HCT116 (cell line): ENCODE measurements around the gene EPYC. TPM values are rescaled to one million over a fixed set of nuclear protein-coding genes. Genes with fewer than 3 reads are reported as not detected.

Experiments
- ATAC-seq: fragments of 200-7000 bp; cut with Tn5 transposase; 2 replicates; pipeline ENCODE4 v1.9.1; 2020; ENCODE audit warnings: mild to moderate bottlenecking, moderate library complexity
- BruUV-seq: library from RNA; stranded (reverse); fragments of 400-500 nt; replicated peaks from 2 replicates; lab custom pipeline; 2021; lab: Mats Ljungman, UMichigan
- CTCF ChIA-PET: fragments of 300-600 bp; sonication (Branson Sonifier 250); formaldehyde crosslinking; loops from one replicate; lab custom pipeline; 2021; ENCODE audit warnings: antibody characterized with exemption; lab: Charles Lee
- POLR2A ChIA-PET: fragments of 300-600, 350-600 bp; sonication (Branson Sonifier 250); formaldehyde crosslinking; loops from one replicate; lab custom pipeline; 2021; ENCODE audit warnings: antibody characterized with exemption; lab: Charles Lee
- RAD21 ChIA-PET, 2 experiments: fragments of 300-600 bp; sonication (Branson Sonifier 250); formaldehyde crosslinking; loops; one replicate each; lab custom pipeline; 2023; ENCODE audit warnings: low total read pairs in 2 of 2; ENCODE audit not compliant: uncharacterized antibody in 2 of 2, unreplicated experiment in 2 of 2, low non-redundant PET in 1 of 2; lab: Charles Lee
- DNase-seq: peaks from one replicate; pipeline ENCODE4 v3.0.0-alpha.2; 2010; ENCODE audit warnings: low read depth, low spot score
- H2AFZ ChIP-seq: fragments of 200-600 bp; shearing (Covaris generic), sonication (generic); 2 replicates; pipeline ENCODE4 v1.6.1; 2017; ENCODE audit warnings: low read depth, mixed run types, mixed read lengths, antibody characterized with exemption, low read length; ENCODE audit not compliant: poor library complexity, severe bottlenecking
- H3K27ac ChIP-seq: 2 replicates; pipeline ENCODE4 v1.5.1; 2012; ENCODE audit warnings: low read depth, low read length
- H3K27me3 ChIP-seq: fragments of 200-600 bp; sonication (generic); 2 replicates; pipeline ENCODE4 v1.6.1; 2016; ENCODE audit warnings: mixed run types, low read length, mixed read lengths; ENCODE audit not compliant: insufficient read depth
- H3K36me3 ChIP-seq, 2 experiments: fragments of 200-500 bp in 1 of 2; fragments of 200-600 bp in 1 of 2; sonication (Bioruptor generic) in 1 of 2; sonication (generic) in 1 of 2; 2 replicates each; pipeline versions ENCODE4 v1.5.1 to v1.6.1; 2014 to 2016; ENCODE audit warnings: low read length in 2 of 2, inconsistent platforms in 1 of 2, mixed read lengths in 1 of 2, mixed run types in 1 of 2; ENCODE audit not compliant: insufficient read depth in 2 of 2, control insufficient read depth in 1 of 2
- H3K4me1 ChIP-seq, 2 experiments: fragments of 200-600 bp in 1 of 2; sonication (generic) in 1 of 2; 2 replicates each; pipeline versions ENCODE4 v1.5.1 to v1.6.1; 2012 to 2017; ENCODE audit warnings: low read length in 2 of 2, inconsistent platforms in 1 of 2, mild to moderate bottlenecking in 1 of 2, mixed read lengths in 1 of 2, mixed run types in 1 of 2, moderate library complexity in 1 of 2; ENCODE audit not compliant: insufficient read depth in 2 of 2, control insufficient read depth in 1 of 2
- H3K4me2 ChIP-seq: fragments of 200-600 bp; sonication (generic); 2 replicates; pipeline ENCODE4 v1.6.1; 2017; ENCODE audit warnings: mixed run types, low read length, mixed read lengths
- H3K4me3 ChIP-seq, 2 experiments: fragments of 200-600 bp in 1 of 2; sonication (generic) in 1 of 2; replicated peaks in 1 of 2; 2 replicates each; pipeline ENCODE4 v1.5.1; 2011 to 2016; ENCODE audit warnings: low read length in 2 of 2, control low read depth in 1 of 2, low read depth in 1 of 2, mild to moderate bottlenecking in 1 of 2, mixed read lengths in 1 of 2, mixed run types in 1 of 2
- H3K79me2 ChIP-seq: fragments of 200-600 bp; sonication (generic); 2 replicates; pipeline ENCODE4 v1.6.1; 2017; ENCODE audit warnings: mild to moderate bottlenecking, mixed run types, low read length, moderate library complexity, mixed read lengths; ENCODE audit not compliant: insufficient read depth
- H3K9ac ChIP-seq: fragments of 200-600 bp; sonication (generic); 2 replicates; pipeline ENCODE4 v1.6.1; 2016; ENCODE audit warnings: low read length, mixed read lengths
- H3K9me2 ChIP-seq: fragments of 200-600 bp; sonication (generic), shearing (Covaris generic); 2 replicates; pipeline ENCODE4 v1.6.1; 2017; ENCODE audit warnings: mixed run types, mild to moderate bottlenecking, moderate library complexity; ENCODE audit not compliant: insufficient read depth
- H3K9me3 ChIP-seq, 2 experiments: fragments of 200-500 bp in 1 of 2; fragments of 200-600 bp in 1 of 2; sonication (Bioruptor generic) in 1 of 2; sonication (generic) in 1 of 2; 2 replicates each; pipeline ENCODE4 v1.6.1; 2014 to 2017; ENCODE audit warnings: low read length in 2 of 2, mixed read lengths in 2 of 2, inconsistent platforms in 1 of 2, low read depth in 1 of 2, mild to moderate bottlenecking in 1 of 2, mixed run types in 1 of 2, moderate library complexity in 1 of 2; ENCODE audit not compliant: control insufficient read depth in 1 of 2, insufficient read depth in 1 of 2
- H4K20me1 ChIP-seq: fragments of 200-600 bp; sonication (generic), shearing (Covaris generic); 2 replicates; pipeline ENCODE4 v1.6.1; 2017; ENCODE audit warnings: mixed run types, mild to moderate bottlenecking, moderate library complexity; ENCODE audit not compliant: insufficient read depth
- CTCF ChIP-seq, 3 experiments: fragments of 200-600 bp in 1 of 3; sonication (generic) in 1 of 3; IDR thresholded peaks in 2 of 3; conservative IDR thresholded peaks in 1 of 3; 2 replicates each; pipeline ENCODE4 v1.5.1; 2012 to 2017; ENCODE audit warnings: low read depth in 2 of 3, low read length in 2 of 3, antibody characterized with exemption in 1 of 3, borderline replicate concordance in 1 of 3, control low read depth in 1 of 3, mild to moderate bottlenecking in 1 of 3, mixed read lengths in 1 of 3, mixed run types in 1 of 3, moderate library complexity in 1 of 3; ENCODE audit not compliant: insufficient read depth in 1 of 3
- EGR1 ChIP-seq: IDR thresholded peaks from 2 replicates; pipeline ENCODE4 v1.6.1; 2012; ENCODE audit warnings: low read depth
- EZH2 ChIP-seq: fragments of 200-600 bp; sonication (generic); IDR thresholded peaks from 2 replicates; pipeline ENCODE4 v1.6.1; 2017; ENCODE audit warnings: antibody characterized with exemption, mixed run types
- POLR2A ChIP-seq: IDR thresholded peaks from 2 replicates; pipeline ENCODE4 v1.7.0; 2011; ENCODE audit warnings: borderline replicate concordance; ENCODE audit not compliant: insufficient read depth, insufficient read length; ENCODE audit errors: extremely low read depth
- RAD21 ChIP-seq: IDR thresholded peaks from 2 replicates; pipeline ENCODE4 v1.6.1; 2012; ENCODE audit warnings: low read depth, mild to moderate bottlenecking
- REST ChIP-seq: IDR thresholded peaks from 2 replicates; pipeline ENCODE4 v1.6.1; 2012; ENCODE audit warnings: low read depth
- SIN3A ChIP-seq: IDR thresholded peaks from 2 replicates; pipeline ENCODE4 v1.6.1; 2012; ENCODE audit warnings: low read depth
- SRF ChIP-seq: IDR thresholded peaks from 2 replicates; pipeline ENCODE4 v1.6.1; 2012; ENCODE audit warnings: low read depth
- TCF7L2 ChIP-seq: IDR thresholded peaks from 2 replicates; pipeline ENCODE4 v1.7.0; 2011; ENCODE audit warnings: borderline replicate concordance, inconsistent platforms; ENCODE audit not compliant: insufficient read depth, insufficient read length; ENCODE audit errors: extremely low read depth
- YY1 ChIP-seq: IDR thresholded peaks from 2 replicates; pipeline ENCODE4 v1.6.1; 2011; ENCODE audit warnings: low read length, low read depth, moderate library complexity, mild to moderate bottlenecking; ENCODE audit not compliant: insufficient replicate concordance; ENCODE audit errors: extremely low read depth
- ZFX ChIP-seq: fragments of 450-650 bp; IDR thresholded peaks from 2 replicates; pipeline ENCODE4 v1.6.1; 2017
- intact Hi-C: fragments of 100-400 bp; cut with micrococcal nuclease; formaldehyde crosslinking; loops from 2 replicates; pipeline ENCODE4 v1.10.0; 2022
- total RNA-seq: library from RNA; stranded (reverse); gene quantifications from one replicate; pipeline ENCODE4 v1.2.1, GENCODE V29; 2021; ENCODE audit not compliant: unreplicated experiment
- TF ChIP-seq, protein P1 (sequence below): IDR thresholded peaks from 2 replicates; pipeline ENCODE4 v1.6.1; 2012
- TF ChIP-seq, protein P2 (sequence below): IDR thresholded peaks from 2 replicates; pipeline ENCODE4 v1.6.1; 2011; ENCODE audit warnings: mild to moderate bottlenecking, low read length, moderate library complexity; ENCODE audit not compliant: insufficient replicate concordance; ENCODE audit errors: extremely low read depth
- TF ChIP-seq, protein P3 (sequence below): IDR thresholded peaks from 2 replicates; pipeline ENCODE4 v1.6.1; 2012

The EPYC gene
- total RNA-seq, 1 experiment from 2014 or later, result not detected

- Histone ChIP-seq H2AFZ (no peak overlapping the region), H3K79me2 (no peaks in the 10 kb centered on the region), H3K9me2 (no peaks in the 10 kb centered on the region), H3K4me3 (no peak overlapping the region), H3K27me3 (no peaks in the 10 kb centered on the region), H3K27ac (no peak overlapping the region), H3K36me3 (no peaks in the 10 kb centered on the region), H4K20me1 (no peaks in the 10 kb centered on the region), H3K4me1 (no peaks in the 10 kb centered on the region), H3K9ac (no peak overlapping the region), H3K4me2 (no peak overlapping the region), H3K9me3 (no peaks in the 10 kb centered on the region)
- intact Hi-C loops, result loop anchor here (2.0 kb wide), 1 partner anchor 129 kb away; no protein-coding TSS in a partner anchor
- no peak for ATAC-seq
- ChIA-PET CTCF (interaction anchor here (1.1 to 2.1 kb wide), 3 partner anchors 37 to 347 kb away, joined by 3 to 13 read pairs (median 3); no protein-coding TSS in a partner anchor), RAD21 (no interaction called here), POLR2A (no interaction called here)
- DNase-seq, result no peak
- TF ChIP-seq RAD21, result no peak
- no peak for TF ChIP-seq POLR2A
- TF ChIP-seq EZH2, result no peak
- TF ChIP-seq, protein P1, sequence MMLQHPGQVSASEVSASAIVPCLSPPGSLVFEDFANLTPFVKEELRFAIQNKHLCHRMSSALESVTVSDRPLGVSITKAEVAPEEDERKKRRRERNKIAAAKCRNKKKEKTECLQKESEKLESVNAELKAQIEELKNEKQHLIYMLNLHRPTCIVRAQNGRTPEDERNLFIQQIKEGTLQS, result no peak
- no peak for TF ChIP-seq SRF
- TF ChIP-seq REST, result no peak
- no peak for TF ChIP-seq TCF7L2
- TF ChIP-seq, protein P2, sequence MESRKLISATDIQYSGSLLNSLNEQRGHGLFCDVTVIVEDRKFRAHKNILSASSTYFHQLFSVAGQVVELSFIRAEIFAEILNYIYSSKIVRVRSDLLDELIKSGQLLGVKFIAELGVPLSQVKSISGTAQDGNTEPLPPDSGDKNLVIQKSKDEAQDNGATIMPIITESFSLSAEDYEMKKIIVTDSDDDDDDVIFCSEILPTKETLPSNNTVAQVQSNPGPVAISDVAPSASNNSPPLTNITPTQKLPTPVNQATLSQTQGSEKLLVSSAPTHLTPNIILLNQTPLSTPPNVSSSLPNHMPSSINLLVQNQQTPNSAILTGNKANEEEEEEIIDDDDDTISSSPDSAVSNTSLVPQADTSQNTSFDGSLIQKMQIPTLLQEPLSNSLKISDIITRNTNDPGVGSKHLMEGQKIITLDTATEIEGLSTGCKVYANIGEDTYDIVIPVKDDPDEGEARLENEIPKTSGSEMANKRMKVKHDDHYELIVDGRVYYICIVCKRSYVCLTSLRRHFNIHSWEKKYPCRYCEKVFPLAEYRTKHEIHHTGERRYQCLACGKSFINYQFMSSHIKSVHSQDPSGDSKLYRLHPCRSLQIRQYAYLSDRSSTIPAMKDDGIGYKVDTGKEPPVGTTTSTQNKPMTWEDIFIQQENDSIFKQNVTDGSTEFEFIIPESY, result no peak
- TF ChIP-seq, protein P3, sequence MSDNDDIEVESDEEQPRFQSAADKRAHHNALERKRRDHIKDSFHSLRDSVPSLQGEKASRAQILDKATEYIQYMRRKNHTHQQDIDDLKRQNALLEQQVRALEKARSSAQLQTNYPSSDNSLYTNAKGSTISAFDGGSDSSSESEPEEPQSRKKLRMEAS, result no peak
- no peak for TF ChIP-seq SIN3A
- no peak for TF ChIP-seq EGR1
- TF ChIP-seq ZFX, result no peak
- no peak for TF ChIP-seq YY1
- no peak for TF ChIP-seq CTCF (IDR thresholded peaks at IDR 0.05 in 2 of 3, conservative IDR thresholded peaks at IDR 0.05 in 1 of 3; ENCODE audit: borderline replicate concordance in 1 of 3, insufficient read depth in 1 of 3, low read depth in 2 of 3, low read length in 2 of 3)
- no TSS peak for BruUV-seq
Observed at GRCh38 chr12:90979951-90980350, 24.8 kb downstream of the EPYC start.
